OCI-LY7 (cell line): ENCODE data around the gene FAM83D. TPM values are rescaled to one million over a fixed set of nuclear protein-coding genes. Genes with fewer than 3 reads are reported as not detected.

Experiments used
- BruUV-seq: library from RNA; stranded (reverse); fragments of 400-500 nt; replicated peaks from 2 replicates; lab custom pipeline; 2021; lab: Mats Ljungman, UMichigan
- CTCF ChIA-PET: fragments of 300-600 bp; sonication (Branson Sonifier 250); formaldehyde crosslinking; loops from one replicate; lab custom pipeline; 2022; ENCODE audit warnings: antibody characterized with exemption; ENCODE audit not compliant: unreplicated experiment; lab: Charles Lee
- POLR2A ChIA-PET: fragments of 300-600 bp; sonication (Branson Sonifier 250); formaldehyde crosslinking; loops from one replicate; lab custom pipeline; 2022; ENCODE audit warnings: antibody characterized with exemption; lab: Charles Lee
- DNase-seq: peaks from one replicate; pipeline ENCODE4 v3.0.0-alpha.2; 2015; ENCODE audit warnings: low spot score
- H2AFZ ChIP-seq: fragments of 200-600 bp; sonication (generic), shearing (Covaris generic); 2 replicates; pipeline ENCODE4 v1.6.1; 2014; ENCODE audit warnings: mild to moderate bottlenecking, antibody characterized with exemption, low read length, moderate library complexity
- H3K27ac ChIP-seq: fragments of 200-600 bp; sonication (generic); 2 replicates; pipeline ENCODE4 v1.5.1; 2014; ENCODE audit warnings: mixed run types, low read depth, mild to moderate bottlenecking, moderate library complexity, low read length, inconsistent platforms; ENCODE audit not compliant: poor library complexity, severe bottlenecking
- H3K36me3 ChIP-seq: fragments of 200-600 bp; sonication (generic); 2 replicates; pipeline ENCODE4 v1.6.1; 2014; ENCODE audit warnings: mild to moderate bottlenecking, antibody characterized with exemption, low read length, moderate library complexity, mixed read lengths; ENCODE audit not compliant: insufficient read depth
- H3K4me1 ChIP-seq: fragments of 200-600 bp; sonication (generic); 2 replicates; pipeline ENCODE4 v1.5.1; 2014; ENCODE audit warnings: mild to moderate bottlenecking, low read length; ENCODE audit not compliant: insufficient read depth, poor library complexity, severe bottlenecking
- H3K4me2 ChIP-seq: fragments of 200-600 bp; sonication (generic); 2 replicates; pipeline ENCODE4 v1.6.1; 2014; ENCODE audit warnings: mild to moderate bottlenecking, low read length
- H3K4me3 ChIP-seq: fragments of 200-600 bp; sonication (generic); 2 replicates; pipeline ENCODE4 v1.5.1; 2014; ENCODE audit warnings: mild to moderate bottlenecking, low read depth, low read length; ENCODE audit not compliant: poor library complexity, severe bottlenecking
- H3K79me2 ChIP-seq: fragments of 200-600 bp; sonication (generic); 2 replicates; pipeline ENCODE4 v1.6.1; 2016; ENCODE audit warnings: low read depth, mild to moderate bottlenecking, low read length, moderate library complexity, mixed read lengths; ENCODE audit not compliant: insufficient read depth
- H3K9me2 ChIP-seq: fragments of 200-600 bp; sonication (generic); 2 replicates; pipeline ENCODE4 v1.6.1; 2016; ENCODE audit warnings: mild to moderate bottlenecking, low read length, mixed read lengths; ENCODE audit not compliant: insufficient read depth
- H3K9me3 ChIP-seq: fragments of 200-600 bp; sonication (generic); 2 replicates; pipeline ENCODE4 v1.6.1; 2014; ENCODE audit warnings: mild to moderate bottlenecking, mixed run types, low read length, mixed read lengths
- H4K20me1 ChIP-seq: fragments of 200-600 bp; sonication (generic); 2 replicates; pipeline ENCODE4 v1.6.1; 2014; ENCODE audit warnings: mild to moderate bottlenecking, antibody characterized with exemption, low read length, moderate library complexity, mixed read lengths; ENCODE audit not compliant: insufficient read depth
- EZH2phosphoT487 ChIP-seq: fragments of 200-600 bp; sonication (generic); IDR thresholded peaks from 2 replicates; pipeline ENCODE4 v1.6.1; 2018; ENCODE audit warnings: low read depth, borderline replicate concordance, mild to moderate bottlenecking, mixed run types, antibody characterized with exemption, low read length, moderate library complexity, mixed read lengths
- intact Hi-C: fragments of 100-400 bp; cut with micrococcal nuclease; formaldehyde crosslinking; loops from one replicate; pipeline ENCODE4 v1.10.0; 2022; ENCODE audit not compliant: unreplicated experiment
- total RNA-seq, 2 experiments: library from RNA; depleted of rRNA in 1 of 2; stranded (reverse); fragments of >200 nt in 1 of 2; shearing (Covaris generic) in 1 of 2; gene quantifications; 2 replicates each; pipeline ENCODE4 v1.2.3, GENCODE V29; 2014 to 2022
- TF ChIP-seq, protein P1 (sequence below): fragments of 200-600 bp; sonication (generic); conservative IDR thresholded peaks from 2 replicates; pipeline ENCODE4 v1.5.1; 2014; ENCODE audit warnings: mild to moderate bottlenecking, antibody characterized with exemption, low read length, moderate library complexity, mixed read lengths

FAM83D gene
- total RNA-seq, 2 experiments from 2014 or later, result 32.6 to 48.2 TPM

- CTCF ChIA-PET, result no interaction called here
- intact Hi-C loops, result no loop called here
- peaks cover 27% of the 10 kb centered on the region for H4K20me1 ChIP-seq
These were observed 18.8 kb downstream of the FAM83D start for GRCh38 chr20:38945012-38945411.

DNA sequence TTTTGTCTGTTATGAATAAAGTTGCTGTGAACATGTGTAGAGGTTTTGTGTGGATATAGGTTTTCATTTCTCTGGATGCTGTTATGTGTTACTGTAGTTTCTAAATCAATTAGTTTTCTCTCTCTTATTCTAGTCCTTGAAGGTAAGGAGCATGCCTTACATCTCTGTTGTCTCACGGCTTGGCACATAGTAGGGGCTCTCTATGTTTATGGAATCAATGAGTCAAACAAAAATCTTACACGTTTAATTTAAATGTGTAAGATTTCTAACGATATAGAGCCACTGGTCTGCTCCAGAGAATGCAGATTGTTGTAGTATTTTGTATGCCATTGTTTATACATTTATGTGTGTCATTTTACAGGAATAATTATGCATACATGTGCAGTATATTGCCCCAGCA lies 20.6 kb downstream of the FAM83D start:
- Histone ChIP-seq H4K20me1 (peaks cover 17% of the 10 kb centered on the region; the same call in 1 of the 2 replicates), H3K4me3 (no peak overlapping the region), H3K36me3 (peaks cover 97% of the 10 kb centered on the region), H3K9me2 (no peaks in the 10 kb centered on the region), H3K4me2 (no peak overlapping the region), H3K79me2 (peaks cover 14% of the 10 kb centered on the region; the same call in 1 of the 2 replicates), H3K4me1 (no peaks in the 10 kb centered on the region), H2AFZ (no peak overlapping the region), H3K9me3 (no peaks in the 10 kb centered on the region), H3K27ac (no peak overlapping the region)
- DNase-seq, result no peak
- BruUV-seq, result no TSS peak
- POLR2A ChIA-PET, result no interaction called here
- CTCF ChIA-PET, result no interaction called here
- TF ChIP-seq EZH2phosphoT487, result no peak
- TF ChIP-seq, protein P1, sequence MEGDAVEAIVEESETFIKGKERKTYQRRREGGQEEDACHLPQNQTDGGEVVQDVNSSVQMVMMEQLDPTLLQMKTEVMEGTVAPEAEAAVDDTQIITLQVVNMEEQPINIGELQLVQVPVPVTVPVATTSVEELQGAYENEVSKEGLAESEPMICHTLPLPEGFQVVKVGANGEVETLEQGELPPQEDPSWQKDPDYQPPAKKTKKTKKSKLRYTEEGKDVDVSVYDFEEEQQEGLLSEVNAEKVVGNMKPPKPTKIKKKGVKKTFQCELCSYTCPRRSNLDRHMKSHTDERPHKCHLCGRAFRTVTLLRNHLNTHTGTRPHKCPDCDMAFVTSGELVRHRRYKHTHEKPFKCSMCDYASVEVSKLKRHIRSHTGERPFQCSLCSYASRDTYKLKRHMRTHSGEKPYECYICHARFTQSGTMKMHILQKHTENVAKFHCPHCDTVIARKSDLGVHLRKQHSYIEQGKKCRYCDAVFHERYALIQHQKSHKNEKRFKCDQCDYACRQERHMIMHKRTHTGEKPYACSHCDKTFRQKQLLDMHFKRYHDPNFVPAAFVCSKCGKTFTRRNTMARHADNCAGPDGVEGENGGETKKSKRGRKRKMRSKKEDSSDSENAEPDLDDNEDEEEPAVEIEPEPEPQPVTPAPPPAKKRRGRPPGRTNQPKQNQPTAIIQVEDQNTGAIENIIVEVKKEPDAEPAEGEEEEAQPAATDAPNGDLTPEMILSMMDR, result no peak
- intact Hi-C loops, result no loop called here

More at GRCh38 chr20:38945012-38945411, 18.8 kb downstream of the FAM83D start:
- Histone ChIP-seq H3K79me2 (peaks cover 30% of the 10 kb centered on the region), H2AFZ (no peak overlapping the region), H3K9me2 (no peaks in the 10 kb centered on the region), H3K4me2 (no peak overlapping the region), H3K36me3 (peaks cover 97% of the 10 kb centered on the region), H3K27ac (no peak overlapping the region), H3K4me1 (no peaks in the 10 kb centered on the region), H3K4me3 (no peak overlapping the region), H3K9me3 (no peaks in the 10 kb centered on the region)
- POLR2A ChIA-PET, result no interaction called here
- BruUV-seq, result no TSS peak
- DNase-seq, result no peak
- TF ChIP-seq EZH2phosphoT487, result no peak
- TF ChIP-seq, protein P1, result no peak

DNA sequence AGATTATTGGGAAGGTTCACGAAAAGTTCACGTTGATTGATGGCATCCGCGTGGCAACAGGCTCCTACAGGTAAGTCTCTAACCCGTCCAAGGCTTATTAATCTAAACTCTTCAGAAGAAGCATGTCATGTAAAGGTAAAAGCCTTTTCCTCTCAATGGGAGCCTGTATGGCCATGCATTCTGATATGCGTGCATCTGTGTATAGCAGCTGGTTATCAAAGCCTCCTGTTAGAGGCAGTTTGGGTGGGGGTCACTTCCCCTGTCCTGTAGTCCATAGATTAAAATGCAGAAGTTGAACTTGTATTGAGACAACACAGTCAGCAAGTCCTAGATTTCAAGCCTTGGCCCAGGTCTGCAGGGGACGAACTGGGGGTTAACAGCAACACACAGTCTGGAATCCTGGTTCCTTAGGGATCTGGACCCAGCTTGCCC lies 21.7 kb downstream of the FAM83D start:
- Histone ChIP-seq H2AFZ (no peak overlapping the region), H3K27ac (no peak overlapping the region), H4K20me1 (peaks cover 17% of the 10 kb centered on the region; the same call in 1 of the 2 replicates), H3K4me1 (no peaks in the 10 kb centered on the region), H3K4me3 (no peak overlapping the region), H3K36me3 (peaks cover 97% of the 10 kb centered on the region), H3K79me2 (peaks cover 14% of the 10 kb centered on the region; the same call in 1 of the 2 replicates), H3K9me2 (no peaks in the 10 kb centered on the region), H3K9me3 (no peaks in the 10 kb centered on the region), H3K4me2 (no peak overlapping the region)
- ChIA-PET CTCF (no interaction called here), POLR2A (no interaction called here)
- TF ChIP-seq EZH2phosphoT487, result no peak
- TF ChIP-seq, protein P1, result no peak
- intact Hi-C loops, result no loop called here
- BruUV-seq, result no TSS peak
- DNase-seq, result no peak
